NCI-H748 treated with DMSO at 0.1 percent for 48 hours (cell line): ENCODE results near the gene TGFBR2.
A peak's percentile ranks its signal among the peaks of the same experiment; 100 is the strongest.

Source experiments
- DNase-seq: peaks from one replicate; lab custom pipeline; 2025; lab: John Stamatoyannopoulos, UW

TGFBR2 gene

GRCh38 chr3:30673425-30674341 lies 67.3 kb downstream of the TGFBR2 start:
- DNase-seq, result no peak

GRCh38 chr3:30675006-30675405 lies 68.6 kb downstream of the TGFBR2 start:
- no peak for DNase-seq

GRCh38 chr3:30675774-30676173 lies 69.4 kb downstream of the TGFBR2 start:
- no peak for DNase-seq

- no peak for DNase-seq
Observed at GRCh38 chr3:30676424-30677346, 70.3 kb downstream of the TGFBR2 start.

- DNase-seq, result no peak
Observed at GRCh38 chr3:30677347-30677685, 70.9 kb downstream of the TGFBR2 start.

- no peak for DNase-seq
Observed at GRCh38 chr3:30679045-30679444, 72.6 kb downstream of the TGFBR2 start.

GRCh38 chr3:30680789-30681648 lies 74.6 kb downstream of the TGFBR2 start:
- DNase-seq, result no peak

- no peak for DNase-seq
Observed at GRCh38 chr3:30681649-30682211, 75.3 kb downstream of the TGFBR2 start.

- no peak for DNase-seq
Observed at GRCh38 chr3:30682434-30683155, 76.2 kb downstream of the TGFBR2 start.

GRCh38 chr3:30683769-30684168 lies 77.4 kb downstream of the TGFBR2 start:
- DNase-seq, result no peak

GRCh38 chr3:30684356-30684755 lies 78.0 kb downstream of the TGFBR2 start:
- no peak for DNase-seq

GRCh38 chr3:30685267-30685667 lies 78.9 kb downstream of the TGFBR2 start:
- DNase-seq, result no peak

- DNase-seq, result no peak
Observed at GRCh38 chr3:30686176-30686575, 79.8 kb downstream of the TGFBR2 start.

GRCh38 chr3:30686799-30687198 lies 80.4 kb downstream of the TGFBR2 start:
- DNase-seq, result no peak

- no peak for DNase-seq
Observed at GRCh38 chr3:30687930-30688570, 81.6 kb downstream of the TGFBR2 start.

GRCh38 chr3:30688776-30689641 lies 82.6 kb downstream of the TGFBR2 start:
- peak; percentile 51 for DNase-seq

- no peak for DNase-seq
Observed at GRCh38 chr3:30690199-30690598, 83.8 kb downstream of the TGFBR2 start.

- DNase-seq, result no peak
Observed at GRCh38 chr3:30691249-30691880, 85.0 kb downstream of the TGFBR2 start.

GRCh38 chr3:30691944-30692343 lies 85.5 kb downstream of the TGFBR2 start:
- DNase-seq, result no peak
